AG08396 (cell line): Measurements from ENCODE around the gene HOXB2.
"Not testable (repeated sequence)": the region's sequence is repeated elsewhere in the genome, so short reads cannot be mapped to it uniquely, and the experiment has no call there.

Experiments used
- DNase-seq: peaks from one replicate; pipeline ENCODE4 v3.0.0; 2012; ENCODE audit warnings: low spot score, mixed read lengths

The HOXB2 gene

DNA sequence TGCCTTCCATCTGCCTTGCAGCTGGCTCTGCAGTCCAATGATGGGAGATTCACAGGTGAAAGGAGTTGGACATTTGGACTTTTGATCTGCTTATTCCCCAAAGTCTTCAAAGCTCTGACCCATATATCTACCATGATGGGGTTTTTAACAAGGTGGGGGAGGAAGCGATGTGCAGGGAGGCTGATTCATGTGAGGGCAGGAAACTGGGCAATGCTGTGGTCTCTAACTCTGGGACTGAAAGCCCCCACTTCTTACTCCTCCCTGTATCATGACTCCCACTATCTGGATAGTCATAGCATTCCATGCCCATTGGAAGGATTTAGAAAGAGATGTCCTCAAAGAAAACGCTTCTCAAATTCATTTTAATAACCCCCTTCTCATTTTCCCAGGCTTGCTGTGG, 30.4 kb downstream of the HOXB2 start:
- no peak for DNase-seq

GRCh38 chr17:48513666-48514455, 31.0 kb downstream of the HOXB2 start:
- no peak for DNase-seq

DNA sequence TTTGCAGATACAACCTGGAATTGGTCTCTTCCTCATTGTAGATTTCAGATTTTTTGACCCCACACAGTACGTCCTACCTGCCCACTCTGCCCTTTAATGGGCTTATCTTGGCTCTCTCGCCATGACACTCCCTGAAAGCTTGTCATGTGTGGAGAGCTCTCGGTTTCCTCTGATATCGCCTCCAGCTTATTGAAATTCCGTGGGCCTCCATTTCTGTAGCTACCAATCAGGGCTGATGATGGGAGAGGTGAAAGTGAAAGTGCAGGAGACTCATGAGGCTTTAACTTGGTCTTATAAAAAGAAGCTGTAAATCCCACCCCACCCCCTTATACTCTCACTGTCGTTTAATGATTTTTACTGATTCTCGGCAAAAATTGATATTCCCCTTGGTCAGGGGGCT, 31.8 kb downstream of the HOXB2 start:
- no peak for DNase-seq

GRCh38 chr17:48510761-48511604, 33.9 kb downstream of the HOXB2 start:
- no peak for DNase-seq

DNA sequence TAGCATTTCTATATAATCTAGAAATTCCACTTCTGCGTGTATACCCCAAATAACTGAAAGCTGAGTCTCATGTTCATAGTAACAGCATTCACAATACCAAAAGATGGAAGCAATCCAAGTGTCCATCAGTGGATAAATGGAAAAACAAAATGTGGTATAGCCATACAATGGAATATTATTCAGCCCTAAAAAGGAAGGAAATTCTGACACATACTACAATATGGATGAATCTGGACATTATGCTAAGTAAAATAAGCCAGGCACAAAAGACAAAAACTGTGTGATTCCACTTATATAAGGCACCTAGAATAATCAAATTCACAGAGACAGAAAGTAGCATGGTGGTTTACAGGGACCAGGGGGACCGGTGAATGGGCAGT, 34.5 kb downstream of the HOXB2 start:
- DNase-seq, result no peak

- not testable (repeated sequence) for DNase-seq
Measured at GRCh38 chr17:48509708-48510107, 35.2 kb downstream of the HOXB2 start.

GRCh38 chr17:48506246-48506645, 38.7 kb downstream of the HOXB2 start:
- no peak for DNase-seq

DNA sequence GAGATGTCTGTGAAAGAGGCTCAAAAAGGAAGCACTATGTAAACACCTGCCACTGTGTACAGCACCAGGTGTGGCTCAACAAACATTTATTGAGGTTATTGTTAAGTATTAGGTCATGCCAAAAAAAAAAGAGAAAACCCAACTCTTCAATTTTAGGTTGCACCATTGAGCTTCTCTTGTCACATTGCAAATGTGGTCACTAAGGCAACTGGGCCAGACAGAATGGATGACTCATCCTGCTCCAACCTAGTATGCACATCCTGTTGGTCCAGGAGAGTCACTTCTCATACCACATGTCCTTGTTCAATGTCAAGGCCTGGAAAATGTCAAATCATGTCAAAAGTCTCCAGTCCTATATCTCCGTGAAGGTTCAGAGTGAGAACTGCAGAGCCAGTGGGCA, 39.1 kb downstream of the HOXB2 start:
- DNase-seq, result peak; percentile 75

DNA sequence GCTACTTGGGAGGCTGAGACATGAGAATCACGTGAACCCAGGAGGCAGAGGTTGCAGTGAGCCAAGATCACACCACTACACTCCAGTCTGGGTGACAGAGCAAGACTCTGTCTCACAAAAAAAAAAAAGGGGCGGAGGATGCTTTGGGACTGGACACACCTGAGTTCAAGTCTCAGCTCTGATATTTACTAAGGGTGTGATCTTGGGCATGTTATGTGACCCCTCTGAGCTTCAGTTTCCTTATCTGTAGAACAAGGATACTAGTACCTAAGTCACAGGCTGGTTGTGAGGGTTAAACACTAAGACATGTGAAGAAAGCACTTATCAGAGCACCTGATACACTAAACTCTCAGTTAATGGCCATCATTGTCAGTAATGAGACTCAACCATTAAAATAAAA, 40.0 kb downstream of the HOXB2 start:
- DNase-seq, result no peak

DNA sequence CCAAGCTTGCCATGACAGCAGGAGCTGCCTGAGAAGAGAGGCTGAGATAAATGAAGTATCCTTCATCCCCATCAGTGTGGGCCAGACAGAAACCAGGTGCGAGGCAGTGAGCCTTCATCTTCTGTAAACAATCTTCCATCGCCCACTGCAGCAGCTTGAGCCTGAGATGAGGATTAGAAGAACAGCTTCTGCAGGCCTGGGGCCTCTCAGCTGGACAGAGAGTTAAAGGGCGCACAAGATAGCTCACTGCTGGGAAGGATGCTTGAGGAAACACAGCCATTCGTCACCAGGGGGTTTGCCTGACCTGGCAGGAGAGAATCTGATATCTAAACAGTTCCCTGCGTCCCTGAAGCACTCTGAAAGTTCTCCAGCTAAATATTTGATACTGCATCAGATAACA, 41.2 kb downstream of the HOXB2 start:
- no peak for DNase-seq

GRCh38 chr17:48502901-48503300, 42.0 kb downstream of the HOXB2 start:
- no peak for DNase-seq

- DNase-seq, result no peak
Measured at GRCh38 chr17:48502312-48502711, 42.6 kb downstream of the HOXB2 start.

GRCh38 chr17:48500435-48501426, 44.2 kb downstream of the HOXB2 start:
- DNase-seq, result no peak

DNA sequence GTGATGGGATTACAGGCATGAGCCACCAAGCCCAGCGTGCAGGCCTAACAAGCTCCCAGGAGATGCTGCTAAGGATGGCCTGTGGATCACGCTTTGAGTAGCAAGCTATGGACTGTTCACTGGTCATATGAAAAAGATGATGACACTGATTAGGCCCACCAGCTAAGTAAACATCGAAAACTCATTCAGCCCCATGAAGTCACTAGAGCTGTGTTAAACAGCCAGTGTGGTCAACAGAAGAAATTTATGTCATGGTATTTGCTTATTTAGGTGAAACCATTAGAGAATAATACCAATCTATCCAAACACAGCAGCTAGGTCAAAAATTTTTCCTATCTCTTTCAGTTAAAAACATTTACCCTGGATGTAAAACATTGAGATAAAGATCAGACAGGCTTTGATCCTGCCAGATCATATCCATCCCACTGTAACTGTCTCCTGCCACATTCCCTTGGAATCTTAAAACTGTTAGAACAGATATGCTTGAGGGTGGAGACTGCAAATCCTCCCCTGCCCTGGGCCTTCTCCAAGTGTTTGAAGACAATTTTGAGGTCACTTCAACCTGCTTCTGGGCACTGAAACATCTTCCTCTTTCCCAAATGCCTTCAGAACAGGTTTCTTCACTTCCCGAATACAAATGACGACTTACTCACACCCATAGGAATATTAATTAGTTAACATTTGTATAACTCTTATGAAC, 45.0 kb downstream of the HOXB2 start:
- DNase-seq, result no peak

DNA sequence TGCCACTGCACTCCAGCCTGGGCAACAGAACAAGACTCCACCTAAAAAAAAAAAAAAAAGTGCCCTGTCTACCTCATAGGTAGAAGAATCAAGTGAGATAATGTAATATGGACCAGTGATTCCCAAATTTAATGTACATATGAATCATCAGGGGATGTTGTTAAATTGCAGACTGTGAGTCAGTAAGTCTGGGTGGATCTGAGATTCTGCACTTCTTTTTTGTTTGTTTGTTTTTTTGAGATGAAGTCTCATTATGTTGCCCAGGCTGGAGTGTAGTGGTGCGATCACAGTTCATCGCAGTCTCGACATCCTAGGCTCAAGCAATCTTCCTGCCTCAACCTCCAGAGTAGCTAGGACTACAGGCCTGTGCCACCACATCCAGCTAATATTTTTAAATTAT, 45.7 kb downstream of the HOXB2 start:
- no peak for DNase-seq

DNA sequence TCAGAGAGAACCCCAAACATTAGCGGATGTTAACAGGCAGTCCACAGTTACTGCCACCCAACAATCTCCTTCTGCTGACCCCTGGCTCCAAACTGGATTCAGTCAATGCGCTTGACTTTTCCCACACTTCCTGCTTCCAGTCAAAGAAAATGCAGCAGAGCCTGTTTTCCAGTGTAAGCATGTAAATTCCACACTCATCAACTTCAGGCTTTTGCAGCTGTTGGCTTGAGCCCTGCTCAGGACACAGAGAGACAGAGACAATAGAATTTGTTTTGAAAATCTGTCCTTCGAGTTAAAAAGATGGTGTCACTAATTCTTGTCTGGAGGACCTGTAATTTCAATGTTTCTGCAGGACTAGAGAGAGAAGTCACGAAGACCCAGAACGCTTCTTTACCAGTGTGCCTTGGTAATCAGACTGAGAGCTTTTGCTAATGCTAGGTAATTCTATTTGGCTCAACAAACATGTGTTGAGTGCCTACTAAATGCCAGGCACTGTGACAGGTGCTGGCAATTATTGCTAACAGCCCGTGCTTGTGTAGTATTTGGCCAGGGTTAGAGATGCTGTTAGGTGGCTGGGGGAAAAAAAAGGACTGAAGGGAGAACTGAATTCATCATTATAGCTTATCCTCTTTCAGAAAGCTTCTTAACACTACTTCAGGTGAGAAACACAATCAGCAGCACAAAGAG, 46.6 kb downstream of the HOXB2 start:
- DNase-seq, result no peak

GRCh38 chr17:48497103-48497502, 47.8 kb downstream of the HOXB2 start:
- DNase-seq, result no peak

GRCh38 chr17:48494335-48494734, 50.6 kb downstream of the HOXB2 start:
- peak; percentile 65 for DNase-seq
